Mucosa of rectum (tissue), 2 donors: ENCODE data around the gene UBE2J1.

Experiments used
- H3K27ac ChIP-seq, 2 donors: one replicate each; pipeline ENCODE4 v1.7.0; 2013; ENCODE audit warnings: inconsistent platforms in 2 of 2, low read depth in 2 of 2, low read length in 2 of 2
- H3K27me3 ChIP-seq, 2 donors: one replicate each; pipeline ENCODE4 v1.7.0; 2013; ENCODE audit warnings: low read length in 2 of 2; ENCODE audit not compliant: control insufficient read depth in 2 of 2, insufficient read depth in 2 of 2
- H3K36me3 ChIP-seq, 2 donors: one replicate each; pipeline ENCODE4 v1.7.0; 2013; ENCODE audit warnings: low read length in 2 of 2; ENCODE audit not compliant: control insufficient read depth in 2 of 2, insufficient read depth in 2 of 2
- H3K4me1 ChIP-seq, 2 donors: one replicate each; pipeline ENCODE4 v1.7.0; 2013; ENCODE audit warnings: low read length in 2 of 2, mild to moderate bottlenecking in 1 of 2; ENCODE audit not compliant: control insufficient read depth in 2 of 2, insufficient read depth in 2 of 2
- H3K4me3 ChIP-seq, 2 donors: one replicate each; pipeline ENCODE4 v1.7.0; 2013; ENCODE audit warnings: low read length in 2 of 2
- H3K9ac ChIP-seq, 2 donors: one replicate each; pipeline ENCODE4 v1.7.0; 2013; ENCODE audit warnings: low read length in 2 of 2, low read depth in 1 of 2, mild to moderate bottlenecking in 1 of 2
- H3K9me3 ChIP-seq, 2 donors: one replicate each; pipeline ENCODE4 v1.7.0; 2013; ENCODE audit warnings: low read length in 2 of 2; ENCODE audit not compliant: control insufficient read depth in 2 of 2
- donor health status: healthy.
- donor health status: Normal muscosa, but diverticular disease.

The UBE2J1 gene

GRCh38 chr6:89281779-89282246 lies 70.7 kb downstream of the UBE2J1 start:
- Histone ChIP-seq H3K4me1 (no peaks in the 10 kb centered on the region), H3K4me3 (no peak overlapping the region), H3K9ac (no peak overlapping the region)

GRCh38 chr6:89278956-89279355 lies 73.6 kb downstream of the UBE2J1 start:
- no peak overlapping the region for H3K4me3 ChIP-seq
- H3K36me3 ChIP-seq = no peaks in the 10 kb centered on the region
- no peaks in the 10 kb centered on the region for H3K4me1 ChIP-seq
- H3K9me3 ChIP-seq = no peaks in the 10 kb centered on the region
- H3K27me3 ChIP-seq = no peaks in the 10 kb centered on the region
- no peak overlapping the region for H3K27ac ChIP-seq
- H3K9ac ChIP-seq = no peak overlapping the region

More at GRCh38 chr6:89281779-89282246, 70.7 kb downstream of the UBE2J1 start:
- Histone ChIP-seq H3K9me3 (no peaks in the 10 kb centered on the region), H3K27ac (no peak overlapping the region), H3K36me3 (no peaks in the 10 kb centered on the region), H3K27me3 (no peaks in the 10 kb centered on the region)
